IMR-90 (cell line): ENCODE measurements around the gene PCNX4. TPM values are rescaled to one million over a fixed set of nuclear protein-coding genes. Genes with fewer than 3 reads are reported as not detected.

Experiments
- ATAC-seq: fragments of 200-7000 bp; cut with Tn5 transposase; 2 replicates; pipeline ENCODE4 v1.9.1; 2020; ENCODE audit warnings: low read depth, mild to moderate bottlenecking, moderate library complexity
- BruUV-seq: library from RNA; stranded (reverse); fragments of 400-500 nt; replicated peaks from 2 replicates; lab custom pipeline; 2021; lab: Mats Ljungman, UMichigan
- CTCF ChIA-PET: fragments of 300-600 bp; formaldehyde crosslinking; extraction: SDS; loops from one replicate; lab custom pipeline; 2021; ENCODE audit warnings: antibody characterized with exemption; lab: Yijun Ruan, JAX
- POLR2A ChIA-PET: fragments of 300-600 bp; sonication (Branson Sonifier 250); formaldehyde crosslinking; loops from one replicate; lab custom pipeline; 2022; ENCODE audit warnings: antibody characterized with exemption; ENCODE audit not compliant: unreplicated experiment; lab: Charles Lee
- DNase-seq: peaks from one replicate; pipeline ENCODE4 v3.0.0; 2013
- H2AFZ ChIP-seq: replicated peaks from 2 replicates; pipeline ENCODE3; 2013; ENCODE audit warnings: low read length, mild to moderate bottlenecking; ENCODE audit not compliant: poor library complexity
- H2AK5ac ChIP-seq: 2 replicates; pipeline ENCODE4 v1.6.1; 2013; ENCODE audit warnings: low read depth, low read length, inconsistent platforms
- H2AK9ac ChIP-seq: replicated peaks from 2 replicates; pipeline ENCODE3; 2013; ENCODE audit warnings: mild to moderate bottlenecking, low read depth, low read length, moderate library complexity; ENCODE audit not compliant: poor library complexity
- H2BK120ac ChIP-seq: 2 replicates; pipeline ENCODE4 v1.6.1; 2013; ENCODE audit warnings: low read depth, low read length, inconsistent platforms
- H2BK15ac ChIP-seq: 3 replicates; pipeline ENCODE4 v1.6.1; 2013; ENCODE audit warnings: low read depth, low read length, inconsistent platforms
- H2BK20ac ChIP-seq: 2 replicates; pipeline ENCODE4 v1.6.1; 2013; ENCODE audit warnings: low read depth, mild to moderate bottlenecking, inconsistent platforms, low read length, moderate library complexity
- H2BK5ac ChIP-seq: 2 replicates; pipeline ENCODE4 v1.6.1; 2013; ENCODE audit warnings: mild to moderate bottlenecking, low read depth, low read length, inconsistent platforms; ENCODE audit not compliant: poor library complexity, severe bottlenecking
- H3K14ac ChIP-seq: replicated peaks from 2 replicates; pipeline ENCODE4 v1.6.1; 2013; ENCODE audit warnings: low read depth, low read length, inconsistent platforms
- H3K18ac ChIP-seq: 2 replicates; pipeline ENCODE4 v1.6.1; 2013; ENCODE audit warnings: low read depth, low read length, control low read depth
- H3K23ac ChIP-seq: 2 replicates; pipeline ENCODE4 v1.6.1; 2013; ENCODE audit warnings: low read depth, low read length, inconsistent platforms
- H3K27ac ChIP-seq: 2 replicates; pipeline ENCODE4 v1.5.1; 2013; ENCODE audit warnings: mild to moderate bottlenecking, control low read depth, low read length; ENCODE audit not compliant: insufficient read depth
- H3K27me3 ChIP-seq: 2 replicates; pipeline ENCODE4 v1.6.1; 2013; ENCODE audit warnings: low read length; ENCODE audit not compliant: control insufficient read depth, insufficient read depth
- H3K36me3 ChIP-seq: 2 replicates; pipeline ENCODE4 v1.6.1; 2013; ENCODE audit warnings: low read length, mixed read lengths; ENCODE audit not compliant: control insufficient read depth, insufficient read depth
- H3K4ac ChIP-seq: 2 replicates; pipeline ENCODE4 v1.6.1; 2013; ENCODE audit warnings: low read depth, low read length, inconsistent platforms
- H3K4me1 ChIP-seq: 2 replicates; pipeline ENCODE4 v1.6.1; 2013; ENCODE audit warnings: low read length, mixed read lengths; ENCODE audit not compliant: control insufficient read depth, insufficient read depth
- H3K4me2 ChIP-seq: 2 replicates; pipeline ENCODE4 v1.6.1; 2013; ENCODE audit warnings: low read depth, mild to moderate bottlenecking, control low read depth, low read length, moderate library complexity
- H3K4me3 ChIP-seq: 2 replicates; pipeline ENCODE4 v1.5.1; 2013; ENCODE audit warnings: low read depth, mild to moderate bottlenecking, control low read depth, low read length, moderate library complexity; ENCODE audit not compliant: insufficient read depth
- H3K56ac ChIP-seq: 2 replicates; pipeline ENCODE4 v1.6.1; 2013; ENCODE audit warnings: low read length, inconsistent platforms; ENCODE audit not compliant: insufficient read depth; ENCODE audit errors: extremely low read depth
- H3K79me1 ChIP-seq, 2 experiments: 2 replicates each; pipeline ENCODE4 v1.6.1; 2013; ENCODE audit warnings: low read length in 2 of 2, inconsistent platforms in 1 of 2, low read depth in 1 of 2
- H3K9ac ChIP-seq: 2 replicates; pipeline ENCODE4 v1.6.1; 2013; ENCODE audit warnings: low read depth, low read length, control low read depth
- H3K9me1 ChIP-seq: 2 replicates; pipeline ENCODE4 v1.6.1; 2013; ENCODE audit warnings: low read length, inconsistent platforms; ENCODE audit not compliant: insufficient read depth
- H3K9me3 ChIP-seq: 2 replicates; pipeline ENCODE4 v1.6.1; 2013; ENCODE audit warnings: low read length; ENCODE audit not compliant: control insufficient read depth, insufficient read depth
- H4K20me1 ChIP-seq: 2 replicates; pipeline ENCODE4 v1.6.1; 2013; ENCODE audit warnings: low read length, inconsistent platforms; ENCODE audit not compliant: insufficient read depth
- H4K5ac ChIP-seq: 2 replicates; pipeline ENCODE4 v1.6.1; 2013; ENCODE audit warnings: mild to moderate bottlenecking, low read depth, low read length, control low read depth
- H4K8ac ChIP-seq, 2 experiments: 2 replicates each; pipeline ENCODE4 v1.6.1; 2013; ENCODE audit warnings: low read depth in 2 of 2, low read length in 2 of 2, control low read depth in 1 of 2, inconsistent platforms in 1 of 2
- H4K91ac ChIP-seq: 2 replicates; pipeline ENCODE4 v1.6.1; 2013; ENCODE audit warnings: low read depth, low read length, inconsistent platforms; ENCODE audit not compliant: insufficient read depth
- CEBPB ChIP-seq: IDR thresholded peaks from 2 replicates; pipeline ENCODE4 v1.6.1; 2012; ENCODE audit warnings: low read depth, low read length, improper control_type of control experiment
- MXI1 ChIP-seq: IDR thresholded peaks from 2 replicates; pipeline ENCODE4 v1.6.1; 2012; ENCODE audit warnings: low read depth, mild to moderate bottlenecking, low read length, moderate library complexity, borderline replicate concordance
- NFE2L2 ChIP-seq: fragments of 150-350 bp; IDR thresholded peaks from 2 replicates; pipeline ENCODE4 v1.6.1; 2016; ENCODE audit warnings: low read depth, mild to moderate bottlenecking, low read length
- POLR2A ChIP-seq: IDR thresholded peaks from 2 replicates; pipeline ENCODE4 v1.6.1; 2012; ENCODE audit warnings: mild to moderate bottlenecking, low read depth, low read length
- RCOR1 ChIP-seq: IDR thresholded peaks from 2 replicates; pipeline ENCODE4 v1.6.1; 2012; ENCODE audit warnings: mild to moderate bottlenecking, low read length, improper control_type of control experiment; ENCODE audit not compliant: insufficient replicate concordance
- RFX5 ChIP-seq: IDR thresholded peaks from 2 replicates; pipeline ENCODE4 v1.8.0; 2012; ENCODE audit warnings: low read depth, mild to moderate bottlenecking, low read length, moderate library complexity
- SMC3 ChIP-seq: fragments of 150-350 bp; IDR thresholded peaks from 2 replicates; pipeline ENCODE4 v1.6.1; 2016; ENCODE audit warnings: low read depth, mild to moderate bottlenecking, antibody characterized with exemption, low read length, moderate library complexity
- WGBS, 2 experiments: methylation state at CpG; one replicate each; pipeline versions ENCODE4 v1.1.5 to v1.1.7; 2013; ENCODE audit warnings: missing lambda C conversion rate in 2 of 2; ENCODE audit not compliant: insufficient read length in 1 of 2; ENCODE audit errors: extremely low coverage in 2 of 2; 5-methylcytosine and 5-hydroxymethylcytosine counted together
- dilution Hi-C: fragments of 300-500 bp; cut with HindIII; formaldehyde crosslinking; loops from one replicate; pipeline ENCODE4 v1.14.3; 2018; ENCODE audit warnings: low sequenced_read_pairs; ENCODE audit not compliant: unreplicated experiment
- in situ Hi-C: fragments of 300-500 bp; cut with MboI; formaldehyde crosslinking; loops from 3 replicates; pipeline ENCODE4 v1.14.3; 2019; ENCODE audit warnings: low sequenced_read_pairs, inconsistent platforms, mixed read lengths
- intact Hi-C: fragments of 100-400 bp; cut with micrococcal nuclease; formaldehyde crosslinking; loops from 2 replicates; pipeline ENCODE4 v1.10.0; 2022
- polyA plus RNA-seq, 3 experiments: library from polyadenylated mRNA; depleted of rRNA; stranded (reverse); fragments of >200 nt; gene quantifications; 2 replicates each; pipeline ENCODE4 v1.2.3, GENCODE V29; 2012; ENCODE audit warnings: low replicate concordance in 1 of 3
- total RNA-seq: library from RNA; depleted of rRNA; stranded (reverse); fragments of >200 nt; gene quantifications from 2 replicates; pipeline ENCODE4 v1.2.3, GENCODE V29; 2012
- TF ChIP-seq, protein P1 (sequence below): fragments of 150-350 bp; IDR thresholded peaks from 2 replicates; pipeline ENCODE4 v1.6.1; 2016; ENCODE audit warnings: low read depth, mild to moderate bottlenecking, low read length, moderate library complexity, borderline replicate concordance
- TF ChIP-seq, protein P2 (sequence below): conservative IDR thresholded peaks from 2 replicates; pipeline ENCODE4 v1.5.1; 2012; ENCODE audit warnings: mild to moderate bottlenecking, low read depth, low read length, improper control_type of control experiment

The PCNX4 gene
- total and polyA plus RNA-seq, 2 of the 4 experiments (the other 2 are of a cell fraction), result 55.4 to 128 TPM

DNA sequence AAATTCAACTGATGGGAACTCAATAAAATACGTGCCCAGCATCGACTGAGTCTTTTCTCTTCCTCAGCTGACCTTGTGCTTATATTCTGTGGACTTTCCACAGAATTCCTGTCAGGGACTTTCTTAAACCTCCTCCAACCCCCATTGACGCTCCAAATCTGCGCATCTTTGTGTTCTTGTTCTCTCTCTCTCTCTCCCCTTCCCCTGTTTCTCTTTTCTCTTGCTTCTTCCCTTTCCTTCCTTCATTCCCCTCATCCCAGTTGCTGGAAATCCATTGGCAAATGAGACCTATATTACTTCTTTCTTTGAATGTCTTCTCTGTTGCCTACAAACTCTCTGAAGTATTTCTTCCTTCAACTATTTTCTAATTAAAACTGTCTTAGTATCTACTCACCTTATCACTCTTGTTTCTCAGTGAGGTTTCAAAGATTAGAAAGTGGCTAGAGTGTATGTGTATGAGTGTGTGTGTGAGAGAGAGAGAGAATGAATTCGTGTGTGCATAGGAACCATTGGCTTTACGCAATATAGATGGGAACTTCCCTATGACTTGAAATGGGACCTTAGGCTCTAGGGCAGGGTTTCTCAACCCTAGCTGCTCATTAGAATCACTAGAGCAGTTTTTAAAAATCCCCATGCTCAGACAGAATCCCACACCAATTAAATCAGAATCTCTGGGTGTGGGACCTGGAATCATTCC lies 115.3 kb downstream of the PCNX4 start:
- Histone ChIP-seq H4K20me1 (no peaks in the 10 kb centered on the region), H2AK9ac (no peak overlapping the region), H3K4me2 (no peak overlapping the region), H3K56ac (no peak overlapping the region), H4K5ac (no peak overlapping the region), H2BK5ac (no peak overlapping the region), H4K91ac (no peak overlapping the region), H3K36me3 (no peaks in the 10 kb centered on the region), H3K4me3 (no peak overlapping the region), H3K27me3 (peaks cover 10% of the 10 kb centered on the region), H3K9ac (no peak overlapping the region), H2AK5ac (no peak overlapping the region), H3K14ac (no peak overlapping the region), H3K9me1 (no peaks in the 10 kb centered on the region), H3K23ac (no peak overlapping the region), H3K27ac (no peak overlapping the region), H3K9me3 (no peaks in the 10 kb centered on the region), H2AFZ (no peak overlapping the region), H3K4me1 (no peaks in the 10 kb centered on the region), H2BK120ac (no peak overlapping the region), H2BK20ac (no peak overlapping the region), H3K4ac (no peak overlapping the region), H2BK15ac (no peak overlapping the region), H3K79me1 (no peaks in the 10 kb centered on the region), H4K8ac (no peak overlapping the region), H3K18ac (no peak overlapping the region)
- ChIA-PET POLR2A (no interaction called here), CTCF (no interaction called here)
- no peak for DNase-seq
- BruUV-seq, result no TSS peak
- intact Hi-C loops (loop anchor here (10.0 kb wide), 1 partner anchor 258 kb away; no protein-coding TSS in a partner anchor), dilution Hi-C loops (no loop called here), in situ Hi-C loops (no loop called here)
- TF ChIP-seq RFX5 (no peak), MXI1 (no peak), CEBPB (no peak), RCOR1 (no peak), SMC3 (no peak), NFE2L2 (no peak), POLR2A (no peak)
- TF ChIP-seq, protein P1, sequence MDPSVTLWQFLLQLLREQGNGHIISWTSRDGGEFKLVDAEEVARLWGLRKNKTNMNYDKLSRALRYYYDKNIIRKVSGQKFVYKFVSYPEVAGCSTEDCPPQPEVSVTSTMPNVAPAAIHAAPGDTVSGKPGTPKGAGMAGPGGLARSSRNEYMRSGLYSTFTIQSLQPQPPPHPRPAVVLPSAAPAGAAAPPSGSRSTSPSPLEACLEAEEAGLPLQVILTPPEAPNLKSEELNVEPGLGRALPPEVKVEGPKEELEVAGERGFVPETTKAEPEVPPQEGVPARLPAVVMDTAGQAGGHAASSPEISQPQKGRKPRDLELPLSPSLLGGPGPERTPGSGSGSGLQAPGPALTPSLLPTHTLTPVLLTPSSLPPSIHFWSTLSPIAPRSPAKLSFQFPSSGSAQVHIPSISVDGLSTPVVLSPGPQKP, result no peak
- TF ChIP-seq, protein P2, sequence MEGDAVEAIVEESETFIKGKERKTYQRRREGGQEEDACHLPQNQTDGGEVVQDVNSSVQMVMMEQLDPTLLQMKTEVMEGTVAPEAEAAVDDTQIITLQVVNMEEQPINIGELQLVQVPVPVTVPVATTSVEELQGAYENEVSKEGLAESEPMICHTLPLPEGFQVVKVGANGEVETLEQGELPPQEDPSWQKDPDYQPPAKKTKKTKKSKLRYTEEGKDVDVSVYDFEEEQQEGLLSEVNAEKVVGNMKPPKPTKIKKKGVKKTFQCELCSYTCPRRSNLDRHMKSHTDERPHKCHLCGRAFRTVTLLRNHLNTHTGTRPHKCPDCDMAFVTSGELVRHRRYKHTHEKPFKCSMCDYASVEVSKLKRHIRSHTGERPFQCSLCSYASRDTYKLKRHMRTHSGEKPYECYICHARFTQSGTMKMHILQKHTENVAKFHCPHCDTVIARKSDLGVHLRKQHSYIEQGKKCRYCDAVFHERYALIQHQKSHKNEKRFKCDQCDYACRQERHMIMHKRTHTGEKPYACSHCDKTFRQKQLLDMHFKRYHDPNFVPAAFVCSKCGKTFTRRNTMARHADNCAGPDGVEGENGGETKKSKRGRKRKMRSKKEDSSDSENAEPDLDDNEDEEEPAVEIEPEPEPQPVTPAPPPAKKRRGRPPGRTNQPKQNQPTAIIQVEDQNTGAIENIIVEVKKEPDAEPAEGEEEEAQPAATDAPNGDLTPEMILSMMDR, result no peak
- no peak for ATAC-seq
- WGBS, 2 experiments, result 87% methylated on average over 3 of the region's 6 CpGs; no CpG with 5 or more reads in 1 of the 2 experiments
